ENCODE measurements around the gene NTHL1. TPM values are rescaled to one million over a fixed set of nuclear protein-coding genes. Genes with fewer than 3 reads are reported as not detected.

Gene NTHL1
- total RNA-seq, 1 experiment from 2014 or later, result 51.6 TPM

DNA sequence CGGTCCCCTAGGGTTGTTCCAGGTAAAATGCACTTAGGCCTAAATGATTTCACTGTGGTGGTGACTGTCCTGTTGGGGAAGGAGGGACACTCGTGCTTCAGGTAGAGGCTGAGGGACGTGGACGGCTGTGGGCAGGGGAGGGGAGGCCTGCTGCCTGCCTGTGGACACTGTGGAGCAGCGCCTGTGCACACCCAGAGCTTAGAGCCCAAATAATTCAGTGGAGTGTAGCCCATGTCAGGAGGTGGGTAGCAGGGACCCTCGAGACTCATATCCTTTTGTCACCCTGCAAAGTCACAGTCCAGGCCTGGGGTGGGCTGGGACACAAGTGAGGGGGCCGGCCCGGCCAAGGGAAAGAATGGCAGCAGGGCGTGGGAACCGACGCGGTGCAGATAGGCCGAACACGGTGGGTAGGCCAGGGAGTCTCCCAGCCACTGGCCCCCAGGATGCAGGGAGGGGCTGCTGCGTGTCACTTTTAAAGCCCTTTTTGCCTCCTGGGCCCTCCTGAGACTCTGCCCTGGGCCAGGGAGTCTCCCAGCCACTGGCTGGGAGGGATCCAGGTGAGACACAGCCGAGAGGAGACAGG is 21.7 kb downstream of the NTHL1 start:
- H3K27me3 ChIP-seq (replicated peaks; ENCODE audit: insufficient read depth, low read depth, low read length, poor library complexity), result no peaks in the 10 kb centered on the region
- no TSS peak for BruUV-seq (replicated peaks)
- peaks cover 25% of the 10 kb centered on the region for H3K4me1 ChIP-seq (ENCODE audit: insufficient read depth, low read length, poor library complexity, severe bottlenecking)
- no peaks in the 10 kb centered on the region for H3K9me3 ChIP-seq (ENCODE audit: low read depth, low read length, poor library complexity, severe bottlenecking)
- no peaks in the 10 kb centered on the region for H3K36me3 ChIP-seq (ENCODE audit: insufficient read depth, low read length, poor library complexity, severe bottlenecking)
- ChIA-PET POLR2A (ENCODE audit: low non-redundant PET) (interaction anchor here (0.6 kb wide), 1 partner anchor 1425 kb away, joined by 4 read pairs; no protein-coding TSS in a partner anchor), CTCF (interaction anchor here (0.5 kb wide), 1 partner anchor 127 kb away, joined by 3 read pairs; no protein-coding TSS in a partner anchor)
- no peak overlapping the region for H3K27ac ChIP-seq (ENCODE audit: low read depth, low read length, poor library complexity, severe bottlenecking)
- no peak for TF ChIP-seq EZH2 (IDR thresholded peaks at IDR 0.05; ENCODE audit: borderline replicate concordance, low read depth, low read length, poor library complexity, severe bottlenecking)
- TF ChIP-seq, protein P1, sequence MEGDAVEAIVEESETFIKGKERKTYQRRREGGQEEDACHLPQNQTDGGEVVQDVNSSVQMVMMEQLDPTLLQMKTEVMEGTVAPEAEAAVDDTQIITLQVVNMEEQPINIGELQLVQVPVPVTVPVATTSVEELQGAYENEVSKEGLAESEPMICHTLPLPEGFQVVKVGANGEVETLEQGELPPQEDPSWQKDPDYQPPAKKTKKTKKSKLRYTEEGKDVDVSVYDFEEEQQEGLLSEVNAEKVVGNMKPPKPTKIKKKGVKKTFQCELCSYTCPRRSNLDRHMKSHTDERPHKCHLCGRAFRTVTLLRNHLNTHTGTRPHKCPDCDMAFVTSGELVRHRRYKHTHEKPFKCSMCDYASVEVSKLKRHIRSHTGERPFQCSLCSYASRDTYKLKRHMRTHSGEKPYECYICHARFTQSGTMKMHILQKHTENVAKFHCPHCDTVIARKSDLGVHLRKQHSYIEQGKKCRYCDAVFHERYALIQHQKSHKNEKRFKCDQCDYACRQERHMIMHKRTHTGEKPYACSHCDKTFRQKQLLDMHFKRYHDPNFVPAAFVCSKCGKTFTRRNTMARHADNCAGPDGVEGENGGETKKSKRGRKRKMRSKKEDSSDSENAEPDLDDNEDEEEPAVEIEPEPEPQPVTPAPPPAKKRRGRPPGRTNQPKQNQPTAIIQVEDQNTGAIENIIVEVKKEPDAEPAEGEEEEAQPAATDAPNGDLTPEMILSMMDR (conservative IDR thresholded peaks at IDR 0.05; ENCODE audit: low read depth, low read length), result no peak
- intact Hi-C loops (cut with micrococcal nuclease; ENCODE audit: unreplicated experiment), result no loop called here
- DNase-seq (ENCODE audit: low spot score), result no peak
- no peak overlapping the region for H3K4me3 ChIP-seq (ENCODE audit: low read depth, low read length, poor library complexity, severe bottlenecking)

DNA sequence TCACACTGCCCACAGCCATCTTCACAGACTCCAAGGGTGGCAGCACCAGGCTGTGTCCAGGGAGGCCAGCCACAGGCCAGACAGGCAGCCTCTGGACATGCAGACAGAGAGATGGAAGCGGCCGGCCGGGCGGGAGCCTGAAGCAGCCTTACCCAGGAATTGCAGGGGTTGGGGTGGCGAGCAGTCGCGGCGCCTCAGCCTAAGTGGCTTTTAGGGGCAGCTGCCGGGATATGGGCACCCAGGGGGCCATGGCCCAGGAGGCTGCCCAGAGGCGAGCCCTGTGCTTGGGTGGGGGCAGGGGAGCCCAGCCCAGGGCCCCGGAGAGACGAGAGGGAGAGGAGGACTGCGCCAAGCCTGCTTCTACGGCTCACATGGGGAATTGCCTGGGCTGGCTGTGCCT is 22.4 kb downstream of the NTHL1 start:
- BruUV-seq (replicated peaks), result no TSS peak
- no peaks in the 10 kb centered on the region for H3K27me3 ChIP-seq (replicated peaks; ENCODE audit: insufficient read depth, low read depth, low read length, poor library complexity)
- H3K36me3 ChIP-seq (ENCODE audit: insufficient read depth, low read length, poor library complexity, severe bottlenecking), result no peaks in the 10 kb centered on the region
- intact Hi-C loops (cut with micrococcal nuclease; ENCODE audit: unreplicated experiment), result no loop called here
- no peak for TF ChIP-seq EZH2 (IDR thresholded peaks at IDR 0.05; ENCODE audit: borderline replicate concordance, low read depth, low read length, poor library complexity, severe bottlenecking)
- TF ChIP-seq, protein P1 (conservative IDR thresholded peaks at IDR 0.05; ENCODE audit: low read depth, low read length), result no peak
- ChIA-PET POLR2A (ENCODE audit: low non-redundant PET) (interaction anchor here (0.6 kb wide), 1 partner anchor 1425 kb away, joined by 4 read pairs; no protein-coding TSS in a partner anchor), CTCF (no interaction called here)
- DNase-seq (ENCODE audit: low spot score), result no peak
- H3K4me1 ChIP-seq (ENCODE audit: insufficient read depth, low read length, poor library complexity, severe bottlenecking), result peaks cover 21% of the 10 kb centered on the region
- H3K27ac ChIP-seq (ENCODE audit: low read depth, low read length, poor library complexity, severe bottlenecking), result no peak overlapping the region
- H3K9me3 ChIP-seq (ENCODE audit: low read depth, low read length, poor library complexity, severe bottlenecking), result no peaks in the 10 kb centered on the region
- no peak overlapping the region for H3K4me3 ChIP-seq (ENCODE audit: low read depth, low read length, poor library complexity, severe bottlenecking)

DNA sequence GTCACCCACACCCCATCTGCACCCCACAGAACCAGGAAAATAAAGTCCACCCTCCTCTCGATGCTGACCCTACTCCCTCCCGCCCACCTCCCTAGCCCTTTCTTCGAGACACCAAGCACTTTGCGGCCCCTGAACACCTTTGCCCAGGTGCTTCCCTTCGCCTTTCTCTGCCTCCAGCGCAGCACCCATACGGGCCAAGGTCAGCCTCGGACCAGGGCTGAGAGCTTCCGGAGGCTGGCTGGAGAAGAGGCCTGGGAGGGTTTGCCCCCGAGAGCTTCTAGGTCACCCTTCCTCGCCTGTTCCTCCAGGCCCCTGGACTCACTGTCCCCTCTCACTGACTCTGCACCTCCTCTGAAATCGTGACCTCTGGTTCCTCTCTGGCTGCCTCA is 23.6 kb downstream of the NTHL1 start:
- BruUV-seq (replicated peaks), result no TSS peak
- Histone ChIP-seq H3K27me3 (replicated peaks; ENCODE audit: insufficient read depth, low read depth, low read length, poor library complexity) (no peaks in the 10 kb centered on the region), H3K4me3 (ENCODE audit: low read depth, low read length, poor library complexity, severe bottlenecking) (no peak overlapping the region), H3K4me1 (ENCODE audit: insufficient read depth, low read length, poor library complexity, severe bottlenecking) (peaks cover 21% of the 10 kb centered on the region), H3K27ac (ENCODE audit: low read depth, low read length, poor library complexity, severe bottlenecking) (no peak overlapping the region), H3K36me3 (ENCODE audit: insufficient read depth, low read length, poor library complexity, severe bottlenecking) (no peaks in the 10 kb centered on the region), H3K9me3 (ENCODE audit: low read depth, low read length, poor library complexity, severe bottlenecking) (no peaks in the 10 kb centered on the region)
- TF ChIP-seq, protein P1 (conservative IDR thresholded peaks at IDR 0.05; ENCODE audit: low read depth, low read length), result no peak
- no peak for TF ChIP-seq EZH2 (IDR thresholded peaks at IDR 0.05; ENCODE audit: borderline replicate concordance, low read depth, low read length, poor library complexity, severe bottlenecking)
- ChIA-PET CTCF (interaction anchor here (1.0 kb wide), 1 partner anchor 127 kb away, joined by 3 read pairs; no protein-coding TSS in a partner anchor), POLR2A (ENCODE audit: low non-redundant PET) (no interaction called here)
- DNase-seq (ENCODE audit: low spot score), result no peak
- intact Hi-C loops (cut with micrococcal nuclease; ENCODE audit: unreplicated experiment), result loop anchor here (5.0 kb wide), 1 partner anchor 128 kb away; no protein-coding TSS in a partner anchor
